ENCODE data around the gene SPANXA1. TPM values are rescaled to one million over a fixed set of nuclear protein-coding genes. Genes with fewer than 3 reads are reported as not detected.
"Not testable (repeated sequence)": the region's sequence is repeated elsewhere in the genome, so short reads cannot be mapped to it uniquely, and the experiment has no call there.

Gene SPANXA1
- not detected for total RNA-seq

GRCh38 chrX:141584638-141585037, at the start of gene SPANXA1:
TSS of gene SPANXA1 (minus strand) at chrX:141584738. CDS start at chrX:141584678, 60 bp downstream.
- not testable (repeated sequence) for DNase-seq (ENCODE audit: low spot score); ATAC-seq (ENCODE audit: low FRiP score)

GRCh38 chrX:141632124-141632523, 47.6 kb upstream of the SPANXA1 start:
- no peak for TF ChIP-seq CTCF (IDR thresholded peaks at IDR 0.05)
- ATAC-seq (ENCODE audit: low FRiP score), result no peak
- DNase-seq (ENCODE audit: low spot score), result no peak

GRCh38 chrX:141619336-141619735, 34.8 kb upstream of the SPANXA1 start:
- TF ChIP-seq CTCF (IDR thresholded peaks at IDR 0.05), result no peak
- ATAC-seq (ENCODE audit: low FRiP score) (no peak), DNase-seq (ENCODE audit: low spot score) (no peak)

- ATAC-seq (ENCODE audit: low FRiP score), result no peak
- no peak for TF ChIP-seq CTCF (IDR thresholded peaks at IDR 0.05)
- DNase-seq (ENCODE audit: low spot score), result no peak
Measured at GRCh38 chrX:141609111-141609510, 24.6 kb upstream of the SPANXA1 start.

GRCh38 chrX:141589408-141589807, 4.9 kb upstream of the SPANXA1 start, which contains the start of gene SPANXA2:
TSS of gene SPANXA2 (plus strand) at chrX:141589708. CDS start at chrX:141589768, 60 bp downstream.
- not testable (repeated sequence) for ATAC-seq (ENCODE audit: low FRiP score); DNase-seq (ENCODE audit: low spot score)

- ATAC-seq (ENCODE audit: low FRiP score); DNase-seq (ENCODE audit: low spot score): not testable (repeated sequence)
Measured at GRCh38 chrX:141542551-141542950, 42.0 kb downstream of the SPANXA1 start.

Other genes starting within 250 kb of the SPANXA1 start
- gene SPANXA2, start 5.0 kb upstream of the SPANXA1 start, total RNA-seq, result not detected
- gene SPANXD, start 114.0 kb upstream of the SPANXA1 start, total RNA-seq, result not detected